T-helper 17 cell (primary cell): ENCODE measurements around the gene VIPAS39. TPM values are rescaled to one million over a fixed set of nuclear protein-coding genes. Genes with fewer than 3 reads are reported as not detected.

ENCODE experiments used
- ATAC-seq: fragments of 150-1000 bp; cut with Tn5 transposase; 2 replicates; pipeline ENCODE4 v1.10.0; 2021; ENCODE audit warnings: mild to moderate bottlenecking, moderate library complexity
- DNase-seq, 3 donors: peaks; one replicate each; pipeline versions ENCODE4 v3.0.0 to v3.0.0-alpha.2; 2020 to 2021
- H3K9me3 ChIP-seq: one replicate; pipeline ENCODE4 v1.7.0; 2013; ENCODE audit warnings: low read length, mild to moderate bottlenecking; ENCODE audit not compliant: control insufficient read depth, poor library complexity, severe bottlenecking
- H3K27ac Mint-ChIP-seq: one replicate; pipeline ENCODE4 v1.8.0; 2022; ENCODE audit warnings: mild to moderate bottlenecking, moderate library complexity, mixed read lengths
- H3K27me3 Mint-ChIP-seq: one replicate; pipeline ENCODE4 v1.8.0; 2022; ENCODE audit warnings: mixed read lengths
- H3K36me3 Mint-ChIP-seq: one replicate; pipeline ENCODE4 v1.8.0; 2022; ENCODE audit warnings: low read depth, mixed read lengths
- H3K4me1 Mint-ChIP-seq: one replicate; pipeline ENCODE4 v1.8.0; 2022; ENCODE audit warnings: mild to moderate bottlenecking, mixed read lengths
- H3K4me3 Mint-ChIP-seq: one replicate; pipeline ENCODE4 v1.8.0; 2022; ENCODE audit warnings: mild to moderate bottlenecking, moderate library complexity, mixed read lengths
- total RNA-seq, 4 donors: library from RNA in 2 of 4; stranded (reverse) in 2 of 4; gene quantifications; one replicate each; pipeline ENCODE4 v1.2.3 and lab custom pipeline; 2022 to 2026

VIPAS39 gene
- 10 to 100 TPM; 13.8 to 15.0 TPM for total RNA-seq
- 19.0 to 22.8 reads per million in 2 donors for total RNA-seq (lab: John Stamatoyannopoulos, UW)

- H3K4me3 Mint-ChIP-seq = peak within 1 kb of the TSS; percentile 100
- peaks cover 9% of the 10 kb centered on the region for H3K36me3 Mint-ChIP-seq
- H3K27ac Mint-ChIP-seq = peak within 1 kb of the TSS; percentile 97
- H3K4me1 Mint-ChIP-seq = peaks cover 32% of the 10 kb centered on the region
- DNase-seq = peak; percentile 77 to 88 (median 81)
- peak; percentile 96 for ATAC-seq
- H3K27me3 Mint-ChIP-seq = no peaks in the 10 kb centered on the region
- no peaks in the 10 kb centered on the region for H3K9me3 ChIP-seq
These were observed at the start of gene VIPAS39, which contains the start of gene AHSA1 for GRCh38 chr14:77457522-77458248. TSS of gene VIPAS39 (minus strand) at chr14:77457601. CDS start at chr14:77454102, 3,499 bp downstream. TSS of gene AHSA1 (plus strand) at chr14:77458093. CDS start at chr14:77458190, 97 bp downstream.

GRCh38 chr14:77505031-77505430 is 47.6 kb upstream of the VIPAS39 start:
- Mint-ChIP-seq H3K4me3 (no peak overlapping the region), H3K27ac (no peak overlapping the region), H3K36me3 (no peaks in the 10 kb centered on the region), H3K27me3 (peaks cover 6% of the 10 kb centered on the region), H3K4me1 (no peaks in the 10 kb centered on the region)
- DNase-seq (no peak), ATAC-seq (no peak)
- H3K9me3 ChIP-seq = no peaks in the 10 kb centered on the region

DNA sequence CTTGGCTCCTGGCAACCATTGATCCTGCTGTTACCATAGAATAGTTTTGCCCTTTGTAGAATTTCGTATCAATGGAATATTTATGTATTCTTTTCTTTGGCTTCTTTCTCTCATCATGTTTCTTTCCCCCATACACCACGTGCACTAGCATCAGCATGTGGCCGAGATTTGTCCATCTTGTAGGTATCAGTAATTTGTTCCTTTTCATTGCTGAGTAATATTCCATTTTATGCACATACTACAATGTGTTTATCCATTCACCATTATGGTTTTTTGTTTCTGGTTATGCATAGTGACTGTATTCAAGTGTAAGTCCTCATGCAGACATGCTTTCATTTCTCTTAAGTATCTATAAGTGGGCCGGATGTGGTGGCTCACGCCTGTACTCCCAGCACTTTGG is 45.7 kb upstream of the VIPAS39 start:
- Mint-ChIP-seq H3K27ac (no peak overlapping the region), H3K4me3 (no peak overlapping the region), H3K27me3 (peaks cover 16% of the 10 kb centered on the region), H3K36me3 (no peaks in the 10 kb centered on the region), H3K4me1 (peaks cover 7% of the 10 kb centered on the region)
- no peaks in the 10 kb centered on the region for H3K9me3 ChIP-seq
- ATAC-seq (no peak), DNase-seq (no peak)

- H3K27me3 Mint-ChIP-seq = peaks cover 25% of the 10 kb centered on the region
- H3K36me3 Mint-ChIP-seq = no peaks in the 10 kb centered on the region
- DNase-seq = no peak
- ATAC-seq = no peak
- no peaks in the 10 kb centered on the region for H3K9me3 ChIP-seq
- H3K4me1 Mint-ChIP-seq = peaks cover 9% of the 10 kb centered on the region
- H3K27ac Mint-ChIP-seq = no peak overlapping the region
- no peak overlapping the region for H3K4me3 Mint-ChIP-seq
These were observed 44.8 kb upstream of the VIPAS39 start for GRCh38 chr14:77502109-77502782.

DNA sequence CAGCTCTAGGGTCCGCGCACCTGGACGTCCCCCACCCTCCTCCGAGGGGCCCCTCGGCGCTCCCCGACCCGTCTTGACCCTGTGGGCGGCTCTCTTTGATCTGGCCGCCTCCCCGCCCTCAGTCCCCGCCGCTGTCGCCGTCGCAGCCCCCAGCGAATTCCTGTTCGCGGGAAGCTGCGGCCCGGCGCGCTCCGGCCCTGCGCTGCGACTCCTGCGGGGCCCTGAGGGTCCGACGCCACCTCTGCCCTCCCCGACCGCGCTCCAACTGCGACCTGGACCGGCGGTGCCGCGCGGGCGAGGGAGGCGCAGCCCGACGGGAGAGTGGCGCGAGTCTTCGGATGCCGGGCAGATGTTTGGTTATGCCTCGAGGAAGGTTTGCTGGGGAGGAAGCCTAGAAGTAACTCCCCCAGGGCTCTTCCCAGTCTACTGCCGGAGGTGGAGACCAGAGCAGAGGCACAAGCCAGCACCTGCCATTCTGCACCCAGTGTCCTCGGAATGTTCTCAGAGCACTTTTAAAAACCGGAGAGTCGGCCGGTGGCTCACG is 41.7 kb upstream of the VIPAS39 start:
- no peaks in the 10 kb centered on the region for H3K9me3 ChIP-seq
- no peaks in the 10 kb centered on the region for H3K36me3 Mint-ChIP-seq
- peaks cover 42% of the 10 kb centered on the region for H3K27me3 Mint-ChIP-seq
- peaks cover 9% of the 10 kb centered on the region for H3K4me1 Mint-ChIP-seq
- no peak for DNase-seq
- peak overlapping the region; percentile 66 for H3K4me3 Mint-ChIP-seq
- peak; percentile 27 for ATAC-seq
- H3K27ac Mint-ChIP-seq = no peak overlapping the region

GRCh38 chr14:77498120-77498979 is 40.9 kb upstream of the VIPAS39 start, which contains the start of gene ISM2:
TSS of gene ISM2 (minus strand) at chr14:77498816. CDS start at chr14:77498793, 23 bp downstream.
- peak within 1 kb of the TSS; percentile 83 for H3K4me3 Mint-ChIP-seq

DNA sequence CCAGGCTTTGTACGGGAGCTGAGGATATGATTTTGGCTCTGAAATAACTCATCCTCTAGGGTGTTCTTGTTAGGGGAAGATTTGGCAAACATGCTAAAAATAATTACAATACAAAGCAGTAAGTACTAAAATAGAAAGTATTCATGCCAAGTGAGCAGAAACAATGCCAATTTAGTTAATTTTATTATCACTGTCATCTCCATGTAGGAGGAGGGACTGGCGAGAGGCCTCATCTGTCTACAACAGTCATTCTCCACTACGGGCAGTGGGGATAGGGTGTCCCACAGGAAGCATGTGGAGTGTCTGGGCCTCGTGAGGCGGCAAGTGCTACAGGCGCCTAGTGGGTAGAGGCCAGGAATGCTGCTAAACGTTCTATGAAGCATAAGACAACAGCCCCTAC is 37.9 kb upstream of the VIPAS39 start:
- no peak overlapping the region for H3K27ac Mint-ChIP-seq
- H3K4me3 Mint-ChIP-seq = no peak overlapping the region
- H3K4me1 Mint-ChIP-seq = peaks cover 9% of the 10 kb centered on the region
- H3K9me3 ChIP-seq = no peaks in the 10 kb centered on the region
- DNase-seq (no peak), ATAC-seq (no peak)
- no peaks in the 10 kb centered on the region for H3K36me3 Mint-ChIP-seq
- H3K27me3 Mint-ChIP-seq = peaks cover 39% of the 10 kb centered on the region

More at GRCh38 chr14:77498120-77498979, 40.9 kb upstream of the VIPAS39 start, which contains the start of gene ISM2:
- no peaks in the 10 kb centered on the region for H3K9me3 ChIP-seq
- Mint-ChIP-seq H3K4me1 (peaks cover 9% of the 10 kb centered on the region), H3K27me3 (peaks cover 42% of the 10 kb centered on the region), H3K27ac (no peak within 1 kb of the TSS), H3K36me3 (no peaks in the 10 kb centered on the region)
- peak; percentile 86 for ATAC-seq
- no peak for DNase-seq

- H3K36me3 Mint-ChIP-seq = no peaks in the 10 kb centered on the region
- H3K27me3 Mint-ChIP-seq = peaks cover 12% of the 10 kb centered on the region
- H3K4me3 Mint-ChIP-seq = no peak overlapping the region
- ATAC-seq (no peak), DNase-seq (no peak)
- H3K9me3 ChIP-seq = no peaks in the 10 kb centered on the region
- no peak overlapping the region for H3K27ac Mint-ChIP-seq
- peaks cover 4% of the 10 kb centered on the region for H3K4me1 Mint-ChIP-seq
These were observed 33.7 kb upstream of the VIPAS39 start for GRCh38 chr14:77491056-77491455.

- H3K36me3 Mint-ChIP-seq = no peaks in the 10 kb centered on the region
- no peaks in the 10 kb centered on the region for H3K9me3 ChIP-seq
- H3K4me3 Mint-ChIP-seq = no peak overlapping the region
- no peak overlapping the region for H3K27ac Mint-ChIP-seq
- H3K4me1 Mint-ChIP-seq = peaks cover 4% of the 10 kb centered on the region
- no peak for DNase-seq
- no peak for ATAC-seq
- peaks cover 6% of the 10 kb centered on the region for H3K27me3 Mint-ChIP-seq
These were observed 33.1 kb upstream of the VIPAS39 start for GRCh38 chr14:77490347-77490986.

DNA sequence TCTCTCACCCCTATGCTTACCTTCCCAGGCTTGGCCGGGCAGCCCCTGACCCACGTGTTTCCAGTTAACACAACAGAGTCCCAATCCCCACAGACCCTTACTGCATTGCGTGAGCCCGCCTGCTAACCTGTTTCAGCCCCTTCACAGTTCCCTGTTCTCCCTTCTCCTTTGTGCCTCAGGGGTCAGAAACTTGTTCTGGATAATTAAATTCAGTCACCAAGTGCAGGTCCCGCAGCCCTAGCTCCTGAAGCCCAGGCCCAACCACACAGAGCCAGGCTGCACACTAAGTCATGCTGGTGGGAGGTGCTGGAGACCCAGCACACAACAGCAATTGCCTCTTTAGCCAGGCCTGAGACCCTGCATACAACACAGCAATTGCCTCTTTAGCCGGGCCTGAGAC is 31.6 kb upstream of the VIPAS39 start:
- H3K9me3 ChIP-seq = no peaks in the 10 kb centered on the region
- Mint-ChIP-seq H3K27ac (no peak overlapping the region), H3K36me3 (no peaks in the 10 kb centered on the region), H3K4me3 (no peak overlapping the region), H3K27me3 (no peaks in the 10 kb centered on the region), H3K4me1 (peaks cover 4% of the 10 kb centered on the region)
- DNase-seq (no peak), ATAC-seq (no peak)

GRCh38 chr14:77488558-77488957 is 31.2 kb upstream of the VIPAS39 start:
- Mint-ChIP-seq H3K27me3 (no peaks in the 10 kb centered on the region), H3K36me3 (no peaks in the 10 kb centered on the region), H3K4me3 (no peak overlapping the region), H3K4me1 (peaks cover 4% of the 10 kb centered on the region), H3K27ac (no peak overlapping the region)
- ATAC-seq = no peak
- H3K9me3 ChIP-seq = no peaks in the 10 kb centered on the region
- no peak for DNase-seq

DNA sequence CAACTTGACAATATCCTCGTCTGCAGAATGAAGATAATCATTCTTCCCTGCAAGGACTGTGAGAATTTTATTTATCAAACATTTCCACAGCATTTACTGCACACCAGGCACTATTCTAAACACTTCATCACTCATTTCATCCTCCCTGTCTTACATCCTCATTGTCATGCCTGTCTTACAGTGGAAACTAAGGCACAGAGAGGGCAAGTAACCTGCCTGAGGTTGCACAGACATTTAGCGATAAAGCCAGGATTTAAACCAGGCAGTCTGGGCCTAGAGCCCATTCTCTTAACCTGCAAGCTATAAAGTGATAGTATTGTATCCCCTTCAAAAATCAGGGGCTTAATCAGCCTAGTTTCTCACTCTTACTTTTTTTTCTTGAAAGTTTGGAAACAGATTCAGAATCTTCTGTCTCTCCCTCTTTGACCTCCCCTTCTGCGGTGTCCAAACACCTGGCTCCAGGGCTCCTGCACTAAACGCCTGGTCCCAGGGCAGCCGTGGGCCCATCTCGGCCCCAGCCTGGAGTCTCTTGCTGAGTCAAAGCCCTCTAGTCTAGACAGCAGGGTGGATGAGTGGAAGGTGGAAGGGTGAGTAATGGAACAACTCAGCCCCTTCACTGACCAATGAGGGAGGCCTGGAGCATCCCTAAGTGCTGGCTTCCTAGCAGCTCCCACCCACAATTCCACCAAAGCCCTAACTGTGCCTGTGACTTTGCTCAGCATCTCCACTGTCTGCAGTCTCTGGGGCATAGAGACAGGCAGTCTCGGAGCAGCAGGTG is 28.7 kb upstream of the VIPAS39 start:
- no peaks in the 10 kb centered on the region for H3K36me3 Mint-ChIP-seq
- no peak for DNase-seq
- no peak overlapping the region for H3K4me3 Mint-ChIP-seq
- H3K27me3 Mint-ChIP-seq = no peaks in the 10 kb centered on the region
- no peak for ATAC-seq
- H3K9me3 ChIP-seq = no peaks in the 10 kb centered on the region
- H3K4me1 Mint-ChIP-seq = peaks cover 4% of the 10 kb centered on the region
- no peak overlapping the region for H3K27ac Mint-ChIP-seq
